ENCODE measurements around the gene TM7SF3.

GRCh38 chr12:26961803-26962202 is 52.4 kb downstream of the TM7SF3 start:
- no peak for TF ChIP-seq CTCF (IDR thresholded peaks at IDR 0.05)
- TF ChIP-seq POLR2A (IDR thresholded peaks at IDR 0.05) = no peak
